ENCODE data around the gene EZH2. TPM values are rescaled to one million over a fixed set of nuclear protein-coding genes. Genes with fewer than 3 reads are reported as not detected.

The EZH2 gene
- total RNA-seq, 4 donors from 2014 or later: 6.8 to 22.4 (median 8.2) TPM

DNA sequence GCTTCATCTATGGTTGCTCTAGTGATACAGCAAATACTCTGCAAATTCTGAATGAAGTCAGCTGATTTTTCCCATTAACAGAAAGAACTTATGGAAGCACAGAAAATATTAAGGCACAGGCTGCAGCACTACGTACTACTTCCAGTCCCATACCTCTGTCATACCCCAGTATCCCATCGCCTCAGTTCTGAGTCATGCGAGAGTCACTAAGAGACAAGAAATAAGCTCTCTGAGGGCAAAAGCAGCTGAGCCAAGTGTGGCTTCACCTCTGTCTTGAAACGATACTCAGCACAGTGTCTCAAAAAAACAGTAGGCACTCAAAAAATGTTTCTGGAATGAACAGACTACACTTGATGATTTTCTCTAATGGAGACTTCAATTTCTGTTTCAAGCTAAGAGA, 48.2 kb downstream of the EZH2 start:
- TF ChIP-seq POLR2AphosphoS5 (IDR thresholded peaks at IDR 0.05) (no peak), EP300 (IDR thresholded peaks at IDR 0.05) (no peak), POLR2A (IDR thresholded peaks at IDR 0.05) (no peak)
- TF ChIP-seq, protein P1, sequence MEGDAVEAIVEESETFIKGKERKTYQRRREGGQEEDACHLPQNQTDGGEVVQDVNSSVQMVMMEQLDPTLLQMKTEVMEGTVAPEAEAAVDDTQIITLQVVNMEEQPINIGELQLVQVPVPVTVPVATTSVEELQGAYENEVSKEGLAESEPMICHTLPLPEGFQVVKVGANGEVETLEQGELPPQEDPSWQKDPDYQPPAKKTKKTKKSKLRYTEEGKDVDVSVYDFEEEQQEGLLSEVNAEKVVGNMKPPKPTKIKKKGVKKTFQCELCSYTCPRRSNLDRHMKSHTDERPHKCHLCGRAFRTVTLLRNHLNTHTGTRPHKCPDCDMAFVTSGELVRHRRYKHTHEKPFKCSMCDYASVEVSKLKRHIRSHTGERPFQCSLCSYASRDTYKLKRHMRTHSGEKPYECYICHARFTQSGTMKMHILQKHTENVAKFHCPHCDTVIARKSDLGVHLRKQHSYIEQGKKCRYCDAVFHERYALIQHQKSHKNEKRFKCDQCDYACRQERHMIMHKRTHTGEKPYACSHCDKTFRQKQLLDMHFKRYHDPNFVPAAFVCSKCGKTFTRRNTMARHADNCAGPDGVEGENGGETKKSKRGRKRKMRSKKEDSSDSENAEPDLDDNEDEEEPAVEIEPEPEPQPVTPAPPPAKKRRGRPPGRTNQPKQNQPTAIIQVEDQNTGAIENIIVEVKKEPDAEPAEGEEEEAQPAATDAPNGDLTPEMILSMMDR (IDR thresholded peaks at IDR 0.05): no peak
- no peaks in the 10 kb centered on the region for H3K27me3 ChIP-seq
- H3K36me3 ChIP-seq: peaks cover 5% of the 10 kb centered on the region
- no peaks in the 10 kb centered on the region for H3K9me3 ChIP-seq
- WGBS: 96% methylated on average over 4 of the region's 4 CpGs
- H3K27ac ChIP-seq: no peak overlapping the region
- no peak for DNase-seq (ENCODE audit: low spot score in 2 of 2)
- H3K4me3 ChIP-seq: no peak overlapping the region
- H3K4me1 ChIP-seq: no peaks in the 10 kb centered on the region

DNA sequence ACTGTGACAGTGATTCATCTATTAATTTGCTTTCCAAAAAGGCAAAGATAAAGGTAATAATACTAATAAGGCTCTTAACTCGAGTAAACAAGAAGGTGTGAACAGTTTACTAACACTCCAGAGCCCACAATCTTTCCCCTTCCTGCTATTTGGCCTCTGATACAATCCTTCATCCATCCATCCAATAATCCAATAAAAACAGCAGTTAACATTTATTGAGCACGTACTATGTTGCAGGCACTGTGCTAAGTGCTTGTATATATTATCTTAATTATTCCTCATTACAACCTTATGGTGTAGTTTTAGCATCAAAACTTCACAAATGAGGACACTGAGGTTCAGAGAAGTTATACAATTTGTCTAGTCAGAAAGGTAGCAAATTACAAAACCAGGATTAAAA, 49.5 kb downstream of the EZH2 start:
- H3K27ac ChIP-seq: no peak overlapping the region
- no peaks in the 10 kb centered on the region for H3K4me1 ChIP-seq
- H3K36me3 ChIP-seq: peaks cover 6% of the 10 kb centered on the region
- WGBS: 97% methylated on average over 2 of the region's 2 CpGs
- no peak for TF ChIP-seq EP300 (IDR thresholded peaks at IDR 0.05)
- no peak for TF ChIP-seq POLR2AphosphoS5 (IDR thresholded peaks at IDR 0.05)
- TF ChIP-seq, protein P1 (IDR thresholded peaks at IDR 0.05): no peak
- no peaks in the 10 kb centered on the region for H3K9me3 ChIP-seq
- no peak for DNase-seq (ENCODE audit: low spot score in 2 of 2)
- H3K4me3 ChIP-seq: no peak overlapping the region
- H3K27me3 ChIP-seq: no peaks in the 10 kb centered on the region

DNA sequence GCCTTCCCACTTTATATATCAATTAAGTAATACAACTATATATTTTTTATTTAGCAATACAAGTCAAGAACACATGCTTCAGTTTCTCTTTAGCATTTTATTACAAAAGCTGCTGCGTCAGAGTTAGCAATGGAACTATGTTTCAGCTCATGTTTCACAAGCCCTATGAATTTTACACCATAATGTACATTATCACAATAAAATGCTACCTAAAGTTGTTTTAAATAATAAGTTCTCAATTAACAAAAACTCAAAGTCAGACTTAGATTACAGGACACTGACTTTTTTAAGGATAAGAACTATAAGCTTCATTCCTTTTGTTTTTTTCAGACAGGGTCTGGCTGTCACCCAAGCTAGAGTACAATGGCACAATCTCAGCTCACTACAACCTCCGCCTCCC, 52.3 kb downstream of the EZH2 start:
- H3K27me3 ChIP-seq: no peaks in the 10 kb centered on the region
- H3K36me3 ChIP-seq: peaks cover 12% of the 10 kb centered on the region
- WGBS: 96% methylated on average over 2 of the region's 2 CpGs
- no peak for TF ChIP-seq POLR2AphosphoS5 (IDR thresholded peaks at IDR 0.05)
- no peak for TF ChIP-seq POLR2A (IDR thresholded peaks at IDR 0.05)
- TF ChIP-seq EP300 (IDR thresholded peaks at IDR 0.05): no peak
- TF ChIP-seq, protein P1 (IDR thresholded peaks at IDR 0.05): no peak
- no peak overlapping the region for H3K4me3 ChIP-seq
- DNase-seq (ENCODE audit: low spot score in 2 of 2): no peak
- no peak overlapping the region for H3K27ac ChIP-seq
- no peaks in the 10 kb centered on the region for H3K9me3 ChIP-seq
- H3K4me1 ChIP-seq: no peaks in the 10 kb centered on the region

DNA sequence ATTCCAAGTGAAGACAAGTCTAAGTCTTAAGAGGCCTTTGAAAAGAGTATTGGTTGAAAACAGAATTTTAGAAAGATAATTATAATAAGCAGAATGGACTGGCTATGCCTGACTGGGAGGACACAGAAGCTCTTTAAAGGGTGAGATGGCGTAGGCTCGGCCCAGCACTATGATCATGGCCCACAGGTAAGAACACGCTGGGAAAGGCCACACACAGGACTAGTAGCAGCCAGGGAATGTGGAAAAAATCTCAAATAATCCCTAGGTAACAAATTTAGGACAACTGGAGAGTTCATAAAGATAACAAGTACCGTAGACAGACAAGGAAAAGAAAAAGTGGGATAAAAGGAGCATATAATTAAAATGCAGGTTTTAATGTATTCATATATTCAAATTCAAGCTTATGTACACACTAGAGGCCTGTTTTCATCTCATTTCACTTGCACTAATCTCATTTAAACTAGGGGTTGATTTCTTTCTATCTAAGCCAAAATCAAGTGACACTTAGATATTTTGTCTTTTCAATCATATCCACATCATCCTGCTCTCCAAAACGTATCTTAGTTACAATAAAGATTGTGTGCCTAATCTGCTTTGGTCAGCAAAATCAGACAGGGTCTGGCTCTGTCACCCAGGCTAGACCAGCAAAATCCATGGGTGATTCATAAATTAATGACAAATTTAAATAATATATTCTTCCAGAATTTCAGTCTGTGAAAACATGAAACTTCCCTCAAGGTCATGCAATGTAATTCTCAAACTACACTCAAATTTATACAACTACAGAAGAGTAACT, 53.0 kb downstream of the EZH2 start:
- DNase-seq (ENCODE audit: low spot score in 2 of 2): no peak
- Histone ChIP-seq H3K9me3 (no peaks in the 10 kb centered on the region), H3K36me3 (peaks cover 15% of the 10 kb centered on the region), H3K4me3 (no peak overlapping the region), H3K27ac (no peak overlapping the region), H3K27me3 (no peaks in the 10 kb centered on the region), H3K4me1 (no peaks in the 10 kb centered on the region)
- 97% methylated on average over 5 of the region's 5 CpGs for WGBS
- TF ChIP-seq POLR2AphosphoS5 (IDR thresholded peaks at IDR 0.05) (no peak), EP300 (IDR thresholded peaks at IDR 0.05) (no peak), POLR2A (IDR thresholded peaks at IDR 0.05) (no peak)
- TF ChIP-seq, protein P1 (IDR thresholded peaks at IDR 0.05): no peak

DNA sequence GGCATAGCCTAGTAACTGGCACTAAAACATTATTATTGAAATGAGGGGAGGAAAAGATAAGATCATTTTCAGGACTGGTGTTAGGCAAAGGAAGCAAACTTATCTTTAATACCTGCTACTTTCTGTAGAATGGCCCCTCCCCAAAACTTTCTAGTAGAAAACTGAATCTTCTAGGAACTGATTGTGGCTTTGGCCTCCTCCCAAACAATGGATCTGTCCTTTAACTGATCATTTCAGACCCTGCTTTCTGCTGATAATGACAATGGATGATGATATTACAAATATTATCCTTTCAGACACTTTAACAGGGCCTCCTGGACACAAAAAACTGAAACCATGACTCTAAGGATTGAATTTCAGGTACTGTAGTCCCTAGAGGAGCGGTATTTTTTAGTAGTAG, 55.1 kb downstream of the EZH2 start:
- WGBS: 100% methylated on average over 1 of the region's 1 CpG
- H3K4me1 ChIP-seq: no peaks in the 10 kb centered on the region
- no peak for TF ChIP-seq POLR2A (IDR thresholded peaks at IDR 0.05)
- no peak for TF ChIP-seq POLR2AphosphoS5 (IDR thresholded peaks at IDR 0.05)
- TF ChIP-seq, protein P1 (IDR thresholded peaks at IDR 0.05): no peak
- no peak for TF ChIP-seq EP300 (IDR thresholded peaks at IDR 0.05)

More for the DNA sequence above, 55.1 kb downstream of the EZH2 start:
- H3K4me3 ChIP-seq: no peak overlapping the region
- H3K27me3 ChIP-seq: no peaks in the 10 kb centered on the region
- no peak for DNase-seq (ENCODE audit: low spot score in 2 of 2)
- H3K27ac ChIP-seq: no peak overlapping the region
- H3K9me3 ChIP-seq: no peaks in the 10 kb centered on the region
- H3K36me3 ChIP-seq: peaks cover 18% of the 10 kb centered on the region
